Psoas muscle (tissue), 8 donors: ENCODE data around the gene OLFM4. TPM values are rescaled to one million over a fixed set of nuclear protein-coding genes. Genes with fewer than 3 reads are reported as not detected.

ENCODE experiments used
- ATAC-seq, 4 donors: fragments of 200-7000 bp; cut with Tn5 transposase; one replicate each; pipeline ENCODE4 v1.9.1; 2020; ENCODE audit warnings: moderate library complexity in 3 of 4, mild to moderate bottlenecking in 2 of 4
- DNase-seq, 2 donors: peaks; one replicate each; pipeline ENCODE4 v3.0.0-alpha.2; 2020
- H3K27ac ChIP-seq: fragments of 200-600 bp; one replicate; pipeline ENCODE4 v1.8.0; 2022
- H3K27me3 ChIP-seq, 3 donors: fragments of 200-600 bp in 1 of 3; one replicate each; pipeline versions ENCODE4 v1.6.1 to v1.8.0; 2013 to 2022; ENCODE audit warnings: low read length in 2 of 3, mild to moderate bottlenecking in 2 of 3, moderate library complexity in 1 of 3; ENCODE audit not compliant: insufficient read depth in 3 of 3
- H3K36me3 ChIP-seq, 2 donors: fragments of 200-600 bp in 1 of 2; one replicate each; pipeline versions ENCODE4 v1.6.1 to v1.8.0; 2013 to 2022; ENCODE audit warnings: low read depth in 1 of 2, mild to moderate bottlenecking in 1 of 2, moderate library complexity in 1 of 2; ENCODE audit not compliant: insufficient read depth in 1 of 2
- H3K4me1 ChIP-seq: fragments of 200-600 bp; one replicate; pipeline ENCODE4 v1.8.0; 2022
- H3K4me3 ChIP-seq: fragments of 200-600 bp; one replicate; pipeline ENCODE4 v1.8.0; 2022; ENCODE audit warnings: mild to moderate bottlenecking
- H3K9me3 ChIP-seq: fragments of 200-600 bp; one replicate; pipeline ENCODE4 v1.8.0; 2022
- CTCF ChIP-seq: fragments of 200-600 bp; IDR thresholded peaks from one replicate; pipeline ENCODE4 v1.8.0; 2022; ENCODE audit warnings: antibody characterized with exemption
- WGBS, 3 donors: extraction: QIAGEN DNeasy Blood & Tissue Kit; methylation state at CpG; one replicate each; pipeline versions ENCODE4 v1.1.6 to v1.1.7; 2013; 5-methylcytosine and 5-hydroxymethylcytosine counted together
- intact Hi-C, 2 donors: fragments of 100-400 bp; cut with DNase I; formaldehyde crosslinking; loops; one replicate each; pipeline versions ENCODE4 v1.11.0 to v1.14.2; 2022
- polyA plus RNA-seq, 3 donors: library from polyadenylated mRNA; stranded (reverse); fragments of 200-250 nt; gene quantifications; one replicate each; pipeline ENCODE4 v1.2.3, GENCODE V29; 2013
- total RNA-seq, 4 donors: library from RNA; stranded (reverse); fragmentation: NEBNext Ultra II Directional in 2 of 4; extraction: Animal tissue kit (Norgen Biotek cat#: 25700) in 2 of 4; gene quantifications; one replicate each; pipeline versions ENCODE4 v1.2.1 to v1.2.4, GENCODE V29; 2021 to 2023
- donor health status: healthy with polysubstance abuse.
- donor health status: DM: no; HTN: no; CAD: no; lungs with moderate emphysema.
- donor health status: Bipolar disorder and iron deficiency.
- donor health status: healthy.
- donor health status: DM: yes; HTN: yes; CAD: no.
- donor health status: DM: no; HTN: no; CAD: no.
- donor health status: DM: no; HTN: no; CAD: no.
- donor health status: DM: yes; HTN: yes; CAD: no.

Gene OLFM4
- total and polyA plus RNA-seq, 7 donors, result 0.10 to 0.76 (median 0.29) TPM

- Histone ChIP-seq H3K4me3 (no peak overlapping the region), H3K4me1 (no peaks in the 10 kb centered on the region), H3K9me3 (no peaks in the 10 kb centered on the region), H3K27me3 (no peaks in the 10 kb centered on the region), H3K36me3 (no peaks in the 10 kb centered on the region), H3K27ac (no peak overlapping the region)
- DNase-seq, result no peak
- intact Hi-C loops, result no loop called here
- no peak for TF ChIP-seq CTCF
- no peak for ATAC-seq
- 88 to 89% (median 89%) methylated on average over 5 of the region's 5 CpGs for WGBS, 3 donors
These were observed 30.4 kb upstream of the OLFM4 start for GRCh38 chr13:52997951-52998876.

GRCh38 chr13:52999093-52999696 is 29.4 kb upstream of the OLFM4 start:
- H3K4me1 ChIP-seq, result no peaks in the 10 kb centered on the region
- DNase-seq, result no peak
- intact Hi-C loops, result no loop called here
- no peak for ATAC-seq
- no peak overlapping the region for H3K27ac ChIP-seq
- H3K9me3 ChIP-seq, result no peaks in the 10 kb centered on the region
- no peaks in the 10 kb centered on the region for H3K36me3 ChIP-seq
- 63 to 66% (median 65%) methylated on average over 4 of the region's 4 CpGs for WGBS, 3 donors
- no peak overlapping the region for H3K4me3 ChIP-seq
- H3K27me3 ChIP-seq, result no peaks in the 10 kb centered on the region
- no peak for TF ChIP-seq CTCF

- WGBS, 3 donors, result 82 to 90% (median 87%) methylated on average over 4 of the region's 4 CpGs
- Histone ChIP-seq H3K9me3 (no peaks in the 10 kb centered on the region), H3K4me3 (no peak overlapping the region), H3K4me1 (no peaks in the 10 kb centered on the region), H3K36me3 (no peaks in the 10 kb centered on the region), H3K27me3 (no peaks in the 10 kb centered on the region), H3K27ac (no peak overlapping the region)
- intact Hi-C loops, result no loop called here
- ATAC-seq, result no peak
- no peak for TF ChIP-seq CTCF
- no peak for DNase-seq
These were observed 27.0 kb upstream of the OLFM4 start for GRCh38 chr13:53001444-53002225.

GRCh38 chr13:53004573-53004972 is 24.0 kb upstream of the OLFM4 start:
- WGBS, 3 donors, result 57 to 68% (median 65%) methylated on average over 2 of the region's 2 CpGs

More at GRCh38 chr13:53004573-53004972, 24.0 kb upstream of the OLFM4 start:
- Histone ChIP-seq H3K27ac (no peak overlapping the region), H3K36me3 (no peaks in the 10 kb centered on the region), H3K9me3 (no peaks in the 10 kb centered on the region), H3K27me3 (no peaks in the 10 kb centered on the region), H3K4me1 (no peaks in the 10 kb centered on the region), H3K4me3 (no peak overlapping the region)
- ATAC-seq (no peak), DNase-seq (no peak)
- no peak for TF ChIP-seq CTCF
- intact Hi-C loops, result no loop called here
